ENCODE data around the gene SMIM12.
A peak's percentile ranks its signal among the peaks of the same experiment; 100 is the strongest.

SMIM12 gene

GRCh38 chr1:34889705-34890104 lies 30.2 kb upstream of the SMIM12 start:
- TF ChIP-seq CTCF (IDR thresholded peaks at IDR 0.05; ENCODE audit: low read depth, low read length): no peak
- H3K4me3 ChIP-seq (ENCODE audit: low read depth, low read length): no peak overlapping the region

GRCh38 chr1:34887593-34887992 lies 28.0 kb upstream of the SMIM12 start:
- no peak for TF ChIP-seq CTCF (IDR thresholded peaks at IDR 0.05; ENCODE audit: low read depth, low read length)
- no peak overlapping the region for H3K4me3 ChIP-seq (ENCODE audit: low read depth, low read length)

GRCh38 chr1:34885405-34886247 lies 26.1 kb upstream of the SMIM12 start:
- H3K4me3 ChIP-seq (ENCODE audit: low read depth, low read length): peak overlapping the region; percentile 43
- TF ChIP-seq CTCF (IDR thresholded peaks at IDR 0.05; ENCODE audit: low read depth, low read length): no peak

GRCh38 chr1:34884961-34885360 lies 25.4 kb upstream of the SMIM12 start:
- TF ChIP-seq CTCF (IDR thresholded peaks at IDR 0.05; ENCODE audit: low read depth, low read length): no peak
- H3K4me3 ChIP-seq (ENCODE audit: low read depth, low read length): no peak overlapping the region

- no peak for TF ChIP-seq CTCF (IDR thresholded peaks at IDR 0.05; ENCODE audit: low read depth, low read length)
- H3K4me3 ChIP-seq (ENCODE audit: low read depth, low read length): no peak overlapping the region
Measured at GRCh38 chr1:34884536-34884935, 25.0 kb upstream of the SMIM12 start.

GRCh38 chr1:34879230-34879629 lies 19.7 kb upstream of the SMIM12 start:
- no peak for TF ChIP-seq CTCF (IDR thresholded peaks at IDR 0.05; ENCODE audit: low read depth, low read length)
- no peak overlapping the region for H3K4me3 ChIP-seq (ENCODE audit: low read depth, low read length)

GRCh38 chr1:34876406-34876805 lies 16.9 kb upstream of the SMIM12 start:
- no peak overlapping the region for H3K4me3 ChIP-seq (ENCODE audit: low read depth, low read length)
- no peak for TF ChIP-seq CTCF (IDR thresholded peaks at IDR 0.05; ENCODE audit: low read depth, low read length)
